ENCODE results near the gene TAF1C.

Gene TAF1C

DNA sequence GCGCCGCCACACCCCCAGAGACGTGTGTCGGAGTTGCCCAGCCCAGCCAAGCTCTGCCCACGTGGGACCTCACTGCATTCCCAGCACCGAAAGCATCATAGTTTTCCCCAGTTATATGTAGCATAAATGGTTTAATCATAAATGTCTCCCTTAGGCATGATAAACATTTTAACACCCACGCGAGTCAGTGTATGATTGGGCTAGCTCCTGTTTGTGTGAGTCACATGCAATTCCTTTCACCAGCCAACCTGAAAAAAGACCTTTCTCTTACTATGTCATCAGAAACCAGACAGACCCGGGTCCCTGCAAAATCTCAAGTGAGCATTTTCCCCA, 9.2 kb downstream of the TAF1C start:
- Histone ChIP-seq H3K9me3 (ENCODE audit: control insufficient read depth, insufficient read depth, low read depth, low read length) (no peaks in the 10 kb centered on the region), H3K4me1 (ENCODE audit: control insufficient read depth, insufficient read depth, low read length) (peaks cover 9% of the 10 kb centered on the region), H3K4me3 (ENCODE audit: low read depth, low read length) (no peak overlapping the region), H3K27ac (ENCODE audit: extremely low read depth, low read depth, low read length) (no peak overlapping the region), H3K36me3 (ENCODE audit: control insufficient read depth in 2 of 2, insufficient read depth in 1 of 2, low read length in 2 of 2) (peaks cover 0 to 47% of the 10 kb centered on the region in 2 experiments; a peak in 1 of 3 replicates)
- TF ChIP-seq ZNF23 (tag by site-specific recombination; IDR thresholded peaks at IDR 0.05; ENCODE audit: borderline replicate concordance): no peak
- no peak for TF ChIP-seq KLF10 (tag by site-specific recombination; IDR thresholded peaks at IDR 0.05)
- 0 out of 2 replicates have a peak, but pooled peaks have one; percentile 52 for TF ChIP-seq PRDM1 (tag by site-specific recombination; IDR thresholded peaks at IDR 0.05)
- TF ChIP-seq, protein P1, sequence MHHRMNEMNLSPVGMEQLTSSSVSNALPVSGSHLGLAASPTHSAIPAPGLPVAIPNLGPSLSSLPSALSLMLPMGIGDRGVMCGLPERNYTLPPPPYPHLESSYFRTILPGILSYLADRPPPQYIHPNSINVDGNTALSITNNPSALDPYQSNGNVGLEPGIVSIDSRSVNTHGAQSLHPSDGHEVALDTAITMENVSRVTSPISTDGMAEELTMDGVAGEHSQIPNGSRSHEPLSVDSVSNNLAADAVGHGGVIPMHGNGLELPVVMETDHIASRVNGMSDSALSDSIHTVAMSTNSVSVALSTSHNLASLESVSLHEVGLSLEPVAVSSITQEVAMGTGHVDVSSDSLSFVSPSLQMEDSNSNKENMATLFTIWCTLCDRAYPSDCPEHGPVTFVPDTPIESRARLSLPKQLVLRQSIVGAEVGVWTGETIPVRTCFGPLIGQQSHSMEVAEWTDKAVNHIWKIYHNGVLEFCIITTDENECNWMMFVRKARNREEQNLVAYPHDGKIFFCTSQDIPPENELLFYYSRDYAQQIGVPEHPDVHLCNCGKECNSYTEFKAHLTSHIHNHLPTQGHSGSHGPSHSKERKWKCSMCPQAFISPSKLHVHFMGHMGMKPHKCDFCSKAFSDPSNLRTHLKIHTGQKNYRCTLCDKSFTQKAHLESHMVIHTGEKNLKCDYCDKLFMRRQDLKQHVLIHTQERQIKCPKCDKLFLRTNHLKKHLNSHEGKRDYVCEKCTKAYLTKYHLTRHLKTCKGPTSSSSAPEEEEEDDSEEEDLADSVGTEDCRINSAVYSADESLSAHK (tag by site-specific recombination; IDR thresholded peaks at IDR 0.05): no peak
- TF ChIP-seq ZFHX2 (tag by site-specific recombination; conservative IDR thresholded peaks at IDR 0.05): peak; percentile 76
- TF ChIP-seq EGR2 (tag by site-specific recombination; IDR thresholded peaks at IDR 0.05; ENCODE audit: low read depth): peak; percentile 42; the same call in 1 of the 2 replicates
- ChIA-PET POLR2A (interaction anchor here (1.2 kb wide), 1 partner anchor 9 kb away, joined by 7 read pairs; the partner anchor contains the start of gene TAF1C), CTCF (interaction anchor here (0.5 to 6.7 kb wide), 8 partner anchors 8 to 331 kb away, joined by 3 to 65 read pairs (median 4); partner anchors contain the start of gene TAF1C)

DNA sequence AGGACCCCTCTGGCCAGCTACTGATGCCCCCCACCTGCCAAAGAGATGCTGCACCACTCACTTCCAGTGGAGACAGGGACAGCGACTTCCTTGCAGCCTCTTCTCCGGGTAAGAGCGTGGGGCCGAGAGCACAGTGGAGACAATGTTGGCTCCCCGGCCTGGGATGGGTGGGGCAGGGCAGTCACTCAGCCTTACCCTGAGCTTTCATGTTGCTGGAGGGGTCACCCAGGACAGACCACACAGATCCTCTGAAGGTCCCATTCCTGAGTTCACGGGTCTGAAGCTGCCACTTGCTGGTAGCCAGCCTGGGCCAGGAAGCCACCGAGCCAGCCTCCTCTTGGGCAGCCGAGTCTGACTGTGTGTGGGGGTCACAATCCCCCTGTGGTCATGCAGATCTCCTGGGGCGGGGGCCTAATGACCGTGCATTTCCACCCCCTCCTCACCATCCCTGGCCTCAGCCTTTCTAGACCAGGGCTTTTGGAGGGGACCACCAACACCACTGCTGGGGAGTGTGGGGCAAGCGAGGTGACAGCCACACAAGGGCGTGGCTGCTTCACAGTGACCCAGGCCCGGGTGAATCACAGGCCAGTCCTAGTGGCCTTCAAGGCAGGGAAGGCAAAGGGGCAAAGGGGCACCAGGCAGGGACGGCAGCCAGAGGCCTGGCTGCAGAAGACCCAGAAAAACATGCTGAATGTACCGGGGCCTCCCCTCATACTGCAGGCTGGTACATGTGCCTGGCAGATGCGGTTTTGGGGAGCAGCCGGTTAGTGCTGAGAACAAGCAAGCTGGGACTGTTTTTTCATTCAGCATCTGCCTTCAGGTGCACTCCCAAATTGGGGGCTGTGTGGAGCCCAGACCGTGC, 10.4 kb downstream of the TAF1C start:
- Histone ChIP-seq H3K9me3 (ENCODE audit: control insufficient read depth, insufficient read depth, low read depth, low read length) (no peaks in the 10 kb centered on the region), H3K4me3 (ENCODE audit: low read depth, low read length) (no peak overlapping the region), H3K27ac (ENCODE audit: extremely low read depth, low read depth, low read length) (peak overlapping the region; percentile 39; the same call in 1 of the 2 replicates), H3K4me1 (ENCODE audit: control insufficient read depth, insufficient read depth, low read length) (peaks cover 9% of the 10 kb centered on the region), H3K36me3 (ENCODE audit: control insufficient read depth in 2 of 2, insufficient read depth in 1 of 2, low read length in 2 of 2) (peaks cover 0 to 34% of the 10 kb centered on the region in 2 experiments; a peak in 1 of 3 replicates)
- POLR2A ChIA-PET: interaction anchor here (0.6 to 1.3 kb wide), 6 partner anchors 8 to 59 kb away, joined by 3 to 7 read pairs (median 4); partner anchors contain the start of genes MBTPS1 and TAF1C
- TF ChIP-seq KLF16 (tag by site-specific recombination; IDR thresholded peaks at IDR 0.05) (no peak), ZFP41 (tag by site-specific recombination; IDR thresholded peaks at IDR 0.05; ENCODE audit: borderline replicate concordance) (no peak), ZBTB17 (tag by site-specific recombination; IDR thresholded peaks at IDR 0.05) (no peak), ZNF777 (tag by site-specific recombination; IDR thresholded peaks at IDR 0.05; ENCODE audit: borderline replicate concordance) (no peak), ZNF175 (tag by site-specific recombination; IDR thresholded peaks at IDR 0.05) (no peak), ZNF335 (tag by site-specific recombination; conservative IDR thresholded peaks at IDR 0.05) (no peak), ZXDB (tag by site-specific recombination; IDR thresholded peaks at IDR 0.05) (no peak)
- TF ChIP-seq, protein P2, sequence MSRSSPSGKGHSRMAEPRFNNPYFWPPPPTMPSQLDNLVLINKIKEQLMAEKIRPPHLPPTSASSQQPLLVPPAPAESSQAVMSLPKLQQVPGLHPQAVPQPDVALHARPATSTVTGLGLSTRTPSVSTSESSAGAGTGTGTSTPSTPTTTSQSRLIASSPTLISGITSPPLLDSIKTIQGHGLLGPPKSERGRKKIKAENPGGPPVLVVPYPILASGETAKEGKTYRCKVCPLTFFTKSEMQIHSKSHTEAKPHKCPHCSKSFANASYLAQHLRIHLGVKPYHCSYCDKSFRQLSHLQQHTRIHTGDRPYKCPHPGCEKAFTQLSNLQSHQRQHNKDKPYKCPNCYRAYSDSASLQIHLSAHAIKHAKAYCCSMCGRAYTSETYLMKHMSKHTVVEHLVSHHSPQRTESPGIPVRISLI (tag by site-specific recombination; IDR thresholded peaks at IDR 0.05): no peak
- CTCF ChIA-PET: interaction anchor here (0.6 to 6.7 kb wide), 12 partner anchors 10 to 307 kb away, joined by 3 to 65 read pairs (median 4); partner anchors contain the start of gene TAF1C

DNA sequence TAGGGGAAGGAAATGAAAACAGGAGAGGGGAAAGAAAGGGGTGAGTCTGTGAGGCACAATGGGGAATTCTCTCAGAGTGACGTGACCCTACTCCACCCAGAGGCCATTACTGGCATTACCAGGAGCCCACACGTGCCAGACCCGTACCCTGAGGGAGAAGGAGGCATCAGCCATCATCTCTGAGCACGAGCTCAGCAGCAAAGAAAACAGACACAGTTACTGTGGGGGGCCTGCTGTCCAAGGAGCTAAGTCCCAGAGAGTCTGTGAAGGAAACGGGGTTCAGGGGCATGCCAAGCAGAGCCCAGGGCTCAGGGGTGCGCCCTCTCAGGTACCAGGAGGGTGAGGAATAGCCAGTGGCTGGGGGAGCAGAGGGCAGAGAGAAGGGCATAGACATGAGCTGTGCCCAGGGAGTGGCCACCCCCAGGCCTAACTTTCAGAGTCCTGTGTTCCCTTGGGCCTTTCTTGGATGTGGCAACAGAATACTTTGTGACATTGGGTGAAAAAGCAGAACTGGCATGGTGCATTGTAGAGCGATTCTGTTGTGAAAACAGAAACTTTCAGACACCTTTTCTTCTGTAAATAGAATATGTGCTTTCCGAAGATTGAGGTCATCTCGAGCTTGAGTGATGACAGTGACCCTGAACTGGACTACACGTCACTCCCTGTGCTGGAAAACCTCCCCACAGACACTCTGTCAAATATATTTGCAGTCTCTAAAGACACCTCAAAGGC, 11.3 kb downstream of the TAF1C start:
- Histone ChIP-seq H3K4me3 (ENCODE audit: low read depth, low read length) (no peak overlapping the region), H3K4me1 (ENCODE audit: control insufficient read depth, insufficient read depth, low read length) (peaks cover 9% of the 10 kb centered on the region), H3K9me3 (ENCODE audit: control insufficient read depth, insufficient read depth, low read depth, low read length) (no peaks in the 10 kb centered on the region), H3K27ac (ENCODE audit: extremely low read depth, low read depth, low read length) (no peak overlapping the region), H3K36me3 (ENCODE audit: control insufficient read depth in 2 of 2, insufficient read depth in 1 of 2, low read length in 2 of 2) (peaks cover 0 to 25% of the 10 kb centered on the region in 2 experiments; a peak in 1 of 3 replicates)
- POLR2A ChIA-PET: interaction anchor here (0.6 to 1.3 kb wide), 4 partner anchors 9 to 59 kb away, joined by 3 to 7 read pairs (median 4); partner anchors contain the start of genes MBTPS1 and TAF1C
- CTCF ChIA-PET: interaction anchor here (0.8 to 6.7 kb wide), 17 partner anchors 9 to 300 kb away, joined by 3 to 65 read pairs (median 4); partner anchors contain the start of genes MBTPS1 and TAF1C
- TF ChIP-seq, protein P3, sequence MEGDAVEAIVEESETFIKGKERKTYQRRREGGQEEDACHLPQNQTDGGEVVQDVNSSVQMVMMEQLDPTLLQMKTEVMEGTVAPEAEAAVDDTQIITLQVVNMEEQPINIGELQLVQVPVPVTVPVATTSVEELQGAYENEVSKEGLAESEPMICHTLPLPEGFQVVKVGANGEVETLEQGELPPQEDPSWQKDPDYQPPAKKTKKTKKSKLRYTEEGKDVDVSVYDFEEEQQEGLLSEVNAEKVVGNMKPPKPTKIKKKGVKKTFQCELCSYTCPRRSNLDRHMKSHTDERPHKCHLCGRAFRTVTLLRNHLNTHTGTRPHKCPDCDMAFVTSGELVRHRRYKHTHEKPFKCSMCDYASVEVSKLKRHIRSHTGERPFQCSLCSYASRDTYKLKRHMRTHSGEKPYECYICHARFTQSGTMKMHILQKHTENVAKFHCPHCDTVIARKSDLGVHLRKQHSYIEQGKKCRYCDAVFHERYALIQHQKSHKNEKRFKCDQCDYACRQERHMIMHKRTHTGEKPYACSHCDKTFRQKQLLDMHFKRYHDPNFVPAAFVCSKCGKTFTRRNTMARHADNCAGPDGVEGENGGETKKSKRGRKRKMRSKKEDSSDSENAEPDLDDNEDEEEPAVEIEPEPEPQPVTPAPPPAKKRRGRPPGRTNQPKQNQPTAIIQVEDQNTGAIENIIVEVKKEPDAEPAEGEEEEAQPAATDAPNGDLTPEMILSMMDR (tag by site-specific recombination; IDR thresholded peaks at IDR 0.05): peak; percentile 67
- TF ChIP-seq ZNF501 (tag by site-specific recombination; IDR thresholded peaks at IDR 0.05) (no peak), ZNF341 (tag by site-specific recombination; IDR thresholded peaks at IDR 0.05; ENCODE audit: low read depth) (peak; percentile 69), ZNF629 (tag by site-specific recombination; IDR thresholded peaks at IDR 0.05) (no peak)
- TF ChIP-seq, protein P4, sequence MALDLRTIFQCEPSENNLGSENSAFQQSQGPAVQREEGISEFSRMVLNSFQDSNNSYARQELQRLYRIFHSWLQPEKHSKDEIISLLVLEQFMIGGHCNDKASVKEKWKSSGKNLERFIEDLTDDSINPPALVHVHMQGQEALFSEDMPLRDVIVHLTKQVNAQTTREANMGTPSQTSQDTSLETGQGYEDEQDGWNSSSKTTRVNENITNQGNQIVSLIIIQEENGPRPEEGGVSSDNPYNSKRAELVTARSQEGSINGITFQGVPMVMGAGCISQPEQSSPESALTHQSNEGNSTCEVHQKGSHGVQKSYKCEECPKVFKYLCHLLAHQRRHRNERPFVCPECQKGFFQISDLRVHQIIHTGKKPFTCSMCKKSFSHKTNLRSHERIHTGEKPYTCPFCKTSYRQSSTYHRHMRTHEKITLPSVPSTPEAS (tag by site-specific recombination; IDR thresholded peaks at IDR 0.05): no peak
- TF ChIP-seq, protein P1 (tag by site-specific recombination; IDR thresholded peaks at IDR 0.05): no peak
